ENCODE data around the gene CFAP65.

The CFAP65 gene

GRCh38 chr2:219060821-219061791 is 19.8 kb upstream of the CFAP65 start, which contains the start of gene IHH:
Gene IHH, minus strand, starts transcription at chr2:219060921. Its CDS starts 454 bp downstream, at chr2:219060467.
- H3K27me3 ChIP-seq (ENCODE audit: control insufficient read depth in 2 of 2, insufficient read depth in 2 of 2, low read length in 2 of 2): peaks cover 12 to 14% of the 10 kb centered on the region in 2 donors
- H3K4me1 ChIP-seq (ENCODE audit: control insufficient read depth in 2 of 2, insufficient read depth in 2 of 2, low read length in 2 of 2): peaks cover 17 to 20% of the 10 kb centered on the region in 2 donors
- H3K9me3 ChIP-seq (ENCODE audit: control insufficient read depth in 2 of 2, low read length in 2 of 2): no peaks in the 10 kb centered on the region
- peaks cover 10% of the 10 kb centered on the region in 2 donors for H3K36me3 ChIP-seq (ENCODE audit: control insufficient read depth in 2 of 2, insufficient read depth in 2 of 2, low read length in 2 of 2)
- H3K27ac ChIP-seq (ENCODE audit: low read depth in 2 of 2, low read length in 2 of 2): peak within 1 kb of the TSS; percentile 81 to 90
- H3K4me3 ChIP-seq (ENCODE audit: low read length in 2 of 2): peak within 1 kb of the TSS; percentile 86 to 96
- peak within 1 kb of the TSS; percentile 85 to 98 for H3K9ac ChIP-seq (ENCODE audit: low read depth in 1 of 2, low read length in 2 of 2)

GRCh38 chr2:219059725-219060682 is 18.7 kb upstream of the CFAP65 start:
- Histone ChIP-seq H3K36me3 (ENCODE audit: control insufficient read depth in 2 of 2, insufficient read depth in 2 of 2, low read length in 2 of 2) (peaks cover 20 to 21% of the 10 kb centered on the region in 2 donors), H3K9me3 (ENCODE audit: control insufficient read depth in 2 of 2, low read length in 2 of 2) (no peaks in the 10 kb centered on the region), H3K27ac (ENCODE audit: low read depth in 2 of 2, low read length in 2 of 2) (peak overlapping the region; percentile 81 to 90), H3K4me3 (ENCODE audit: low read length in 2 of 2) (peak overlapping the region; percentile 86 to 96), H3K9ac (ENCODE audit: low read depth in 1 of 2, low read length in 2 of 2) (peak overlapping the region; percentile 85 to 98), H3K27me3 (ENCODE audit: control insufficient read depth in 2 of 2, insufficient read depth in 2 of 2, low read length in 2 of 2) (peaks cover 14 to 16% of the 10 kb centered on the region in 2 donors), H3K4me1 (ENCODE audit: control insufficient read depth in 2 of 2, insufficient read depth in 2 of 2, low read length in 2 of 2) (peaks cover 17 to 20% of the 10 kb centered on the region in 2 donors)

GRCh38 chr2:219059375-219059724 is 18.0 kb upstream of the CFAP65 start:
- H3K9me3 ChIP-seq (ENCODE audit: control insufficient read depth in 2 of 2, low read length in 2 of 2): no peaks in the 10 kb centered on the region
- H3K4me3 ChIP-seq (ENCODE audit: low read length in 2 of 2): peak overlapping the region; percentile 86 to 96
- peak overlapping the region; percentile 81 to 90 for H3K27ac ChIP-seq (ENCODE audit: low read depth in 2 of 2, low read length in 2 of 2)
- H3K27me3 ChIP-seq (ENCODE audit: control insufficient read depth in 2 of 2, insufficient read depth in 2 of 2, low read length in 2 of 2): peaks cover 14 to 16% of the 10 kb centered on the region in 2 donors
- peaks cover 25 to 27% of the 10 kb centered on the region in 2 donors for H3K36me3 ChIP-seq (ENCODE audit: control insufficient read depth in 2 of 2, insufficient read depth in 2 of 2, low read length in 2 of 2)
- H3K9ac ChIP-seq (ENCODE audit: low read depth in 1 of 2, low read length in 2 of 2): peak overlapping the region; percentile 85 to 98
- H3K4me1 ChIP-seq (ENCODE audit: control insufficient read depth in 2 of 2, insufficient read depth in 2 of 2, low read length in 2 of 2): peaks cover 17 to 20% of the 10 kb centered on the region in 2 donors

- H3K9ac ChIP-seq (ENCODE audit: low read depth in 1 of 2, low read length in 2 of 2): peak overlapping the region; percentile 85 to 98
- peaks cover 29 to 32% of the 10 kb centered on the region in 2 donors for H3K36me3 ChIP-seq (ENCODE audit: control insufficient read depth in 2 of 2, insufficient read depth in 2 of 2, low read length in 2 of 2)
- H3K27ac ChIP-seq (ENCODE audit: low read depth in 2 of 2, low read length in 2 of 2): peak overlapping the region; percentile 81 to 90
- no peaks in the 10 kb centered on the region for H3K9me3 ChIP-seq (ENCODE audit: control insufficient read depth in 2 of 2, low read length in 2 of 2)
- peaks cover 14 to 16% of the 10 kb centered on the region in 2 donors for H3K27me3 ChIP-seq (ENCODE audit: control insufficient read depth in 2 of 2, insufficient read depth in 2 of 2, low read length in 2 of 2)
- peak overlapping the region; percentile 86 to 96 for H3K4me3 ChIP-seq (ENCODE audit: low read length in 2 of 2)
- peaks cover 17 to 20% of the 10 kb centered on the region in 2 donors for H3K4me1 ChIP-seq (ENCODE audit: control insufficient read depth in 2 of 2, insufficient read depth in 2 of 2, low read length in 2 of 2)
These were observed 17.4 kb upstream of the CFAP65 start for GRCh38 chr2:219058541-219059374.

GRCh38 chr2:219057709-219058540 is 16.6 kb upstream of the CFAP65 start:
- Histone ChIP-seq H3K9ac (ENCODE audit: low read depth in 1 of 2, low read length in 2 of 2) (peak overlapping the region; percentile 24 to 98), H3K27ac (ENCODE audit: low read depth in 2 of 2, low read length in 2 of 2) (peak overlapping the region; percentile 81 to 90), H3K9me3 (ENCODE audit: control insufficient read depth in 2 of 2, low read length in 2 of 2) (no peaks in the 10 kb centered on the region), H3K4me1 (ENCODE audit: control insufficient read depth in 2 of 2, insufficient read depth in 2 of 2, low read length in 2 of 2) (peaks cover 17 to 20% of the 10 kb centered on the region in 2 donors), H3K27me3 (ENCODE audit: control insufficient read depth in 2 of 2, insufficient read depth in 2 of 2, low read length in 2 of 2) (peaks cover 14 to 16% of the 10 kb centered on the region in 2 donors), H3K36me3 (ENCODE audit: control insufficient read depth in 2 of 2, insufficient read depth in 2 of 2, low read length in 2 of 2) (peaks cover 31 to 33% of the 10 kb centered on the region in 2 donors), H3K4me3 (ENCODE audit: low read length in 2 of 2) (peak overlapping the region; percentile 86 to 96)

- no peaks in the 10 kb centered on the region for H3K9me3 ChIP-seq (ENCODE audit: control insufficient read depth in 2 of 2, low read length in 2 of 2)
- peak overlapping the region; percentile 86 to 96 for H3K4me3 ChIP-seq (ENCODE audit: low read length in 2 of 2)
- H3K27me3 ChIP-seq (ENCODE audit: control insufficient read depth in 2 of 2, insufficient read depth in 2 of 2, low read length in 2 of 2): peaks cover 12 to 14% of the 10 kb centered on the region in 2 donors
- H3K4me1 ChIP-seq (ENCODE audit: control insufficient read depth in 2 of 2, insufficient read depth in 2 of 2, low read length in 2 of 2): peaks cover 17 to 20% of the 10 kb centered on the region in 2 donors
- H3K27ac ChIP-seq (ENCODE audit: low read depth in 2 of 2, low read length in 2 of 2): no peak overlapping the region
- peaks cover 31 to 33% of the 10 kb centered on the region in 2 donors for H3K36me3 ChIP-seq (ENCODE audit: control insufficient read depth in 2 of 2, insufficient read depth in 2 of 2, low read length in 2 of 2)
- peak overlapping the region; percentile 24 to 98 for H3K9ac ChIP-seq (ENCODE audit: low read depth in 1 of 2, low read length in 2 of 2)
These were observed 15.8 kb upstream of the CFAP65 start for GRCh38 chr2:219056896-219057708.

GRCh38 chr2:219056176-219056895 is 15.0 kb upstream of the CFAP65 start:
- H3K9ac ChIP-seq (ENCODE audit: low read depth in 1 of 2, low read length in 2 of 2): no peak overlapping the region
- no peak overlapping the region for H3K27ac ChIP-seq (ENCODE audit: low read depth in 2 of 2, low read length in 2 of 2)
- no peak overlapping the region for H3K4me3 ChIP-seq (ENCODE audit: low read length in 2 of 2)
- no peaks in the 10 kb centered on the region for H3K9me3 ChIP-seq (ENCODE audit: control insufficient read depth in 2 of 2, low read length in 2 of 2)
- H3K27me3 ChIP-seq (ENCODE audit: control insufficient read depth in 2 of 2, insufficient read depth in 2 of 2, low read length in 2 of 2): peaks cover 10 to 14% of the 10 kb centered on the region in 2 donors
- H3K4me1 ChIP-seq (ENCODE audit: control insufficient read depth in 2 of 2, insufficient read depth in 2 of 2, low read length in 2 of 2): peaks cover 15 to 18% of the 10 kb centered on the region in 2 donors
- H3K36me3 ChIP-seq (ENCODE audit: control insufficient read depth in 2 of 2, insufficient read depth in 2 of 2, low read length in 2 of 2): peaks cover 31 to 33% of the 10 kb centered on the region in 2 donors

All from mucosa of rectum (tissue), 2 donors.